ENCODE measurements around the gene BDH2. TPM values are rescaled to one million over a fixed set of nuclear protein-coding genes. Genes with fewer than 3 reads are reported as not detected.

BDH2 gene
- total RNA-seq, 1 experiment from 2014 or later, result 28.3 TPM

DNA sequence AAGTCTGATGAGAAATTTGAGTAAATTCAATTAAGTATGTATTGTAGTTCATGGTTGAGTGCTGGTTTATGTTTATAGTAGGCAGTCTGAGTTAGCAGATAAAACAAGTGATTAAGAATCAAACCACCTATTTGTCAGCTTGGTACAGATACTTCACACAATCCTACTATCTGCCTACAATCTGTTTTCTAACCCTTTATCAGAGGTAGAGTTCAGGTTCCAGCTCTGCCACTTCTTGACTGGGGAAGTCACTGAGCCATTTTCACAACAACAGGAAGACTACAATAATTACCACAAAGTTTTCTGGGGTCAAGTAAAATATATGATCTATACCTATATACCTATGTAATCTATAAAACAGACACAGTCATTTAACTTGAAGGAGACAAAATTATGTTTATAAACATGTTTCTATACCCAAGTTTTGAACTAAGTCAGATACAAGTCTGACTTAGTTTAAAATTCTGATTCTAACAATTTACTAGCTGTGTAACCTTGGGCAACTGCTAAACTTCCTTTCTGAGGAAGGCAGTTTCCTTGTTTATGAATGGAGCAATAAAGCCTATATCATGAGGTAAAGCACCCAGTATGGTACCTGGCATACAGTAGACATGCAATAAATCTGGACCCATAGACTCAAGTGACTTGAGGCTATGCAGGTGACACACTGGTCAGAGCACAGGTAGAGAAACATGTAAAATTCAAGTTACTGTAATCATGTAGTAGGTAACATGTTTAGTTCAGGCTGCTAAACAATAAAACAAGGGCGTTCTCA, 37.2 kb upstream of the BDH2 start:
- no peak overlapping the region for H3K27ac ChIP-seq (ENCODE audit: low read depth, low read length, poor library complexity, severe bottlenecking)
- POLR2A ChIA-PET (ENCODE audit: low non-redundant PET), result no interaction called here
- CTCF ChIA-PET, result no interaction called here

DNA sequence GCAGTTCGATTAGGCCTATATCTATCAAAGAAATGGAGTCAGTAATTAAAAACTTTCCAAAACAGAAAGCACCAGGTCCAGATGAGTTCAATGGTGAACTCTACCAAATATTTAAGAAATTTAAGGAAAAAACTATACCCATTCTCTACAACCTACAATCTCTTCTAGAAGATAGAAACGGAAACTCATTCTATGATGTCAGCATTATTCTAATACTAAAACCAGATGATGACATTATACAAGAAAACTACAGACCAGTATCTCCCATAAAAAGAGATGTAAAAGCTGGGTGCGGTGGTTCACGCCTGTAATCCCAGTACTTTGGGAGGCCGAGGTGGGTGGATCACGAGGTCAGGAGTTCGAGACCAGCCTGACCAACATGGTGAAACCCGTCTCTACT, 29.5 kb upstream of the BDH2 start:
- Histone ChIP-seq H3K9me3 (ENCODE audit: low read depth, low read length, poor library complexity, severe bottlenecking) (peaks cover 3% of the 10 kb centered on the region), H3K36me3 (ENCODE audit: insufficient read depth, low read length, poor library complexity, severe bottlenecking) (peaks cover 47% of the 10 kb centered on the region), H3K27ac (ENCODE audit: low read depth, low read length, poor library complexity, severe bottlenecking) (no peak overlapping the region), H3K4me3 (ENCODE audit: low read depth, low read length, poor library complexity, severe bottlenecking) (no peak overlapping the region), H3K4me1 (ENCODE audit: insufficient read depth, low read length, poor library complexity, severe bottlenecking) (no peaks in the 10 kb centered on the region), H3K27me3 (replicated peaks; ENCODE audit: insufficient read depth, low read depth, low read length, poor library complexity) (no peaks in the 10 kb centered on the region)
- BruUV-seq (replicated peaks), result no TSS peak
- POLR2A ChIA-PET (ENCODE audit: low non-redundant PET), result no interaction called here
- intact Hi-C loops (cut with micrococcal nuclease; ENCODE audit: unreplicated experiment), result no loop called here
- no peak for DNase-seq (ENCODE audit: low spot score)
- TF ChIP-seq, protein P1, sequence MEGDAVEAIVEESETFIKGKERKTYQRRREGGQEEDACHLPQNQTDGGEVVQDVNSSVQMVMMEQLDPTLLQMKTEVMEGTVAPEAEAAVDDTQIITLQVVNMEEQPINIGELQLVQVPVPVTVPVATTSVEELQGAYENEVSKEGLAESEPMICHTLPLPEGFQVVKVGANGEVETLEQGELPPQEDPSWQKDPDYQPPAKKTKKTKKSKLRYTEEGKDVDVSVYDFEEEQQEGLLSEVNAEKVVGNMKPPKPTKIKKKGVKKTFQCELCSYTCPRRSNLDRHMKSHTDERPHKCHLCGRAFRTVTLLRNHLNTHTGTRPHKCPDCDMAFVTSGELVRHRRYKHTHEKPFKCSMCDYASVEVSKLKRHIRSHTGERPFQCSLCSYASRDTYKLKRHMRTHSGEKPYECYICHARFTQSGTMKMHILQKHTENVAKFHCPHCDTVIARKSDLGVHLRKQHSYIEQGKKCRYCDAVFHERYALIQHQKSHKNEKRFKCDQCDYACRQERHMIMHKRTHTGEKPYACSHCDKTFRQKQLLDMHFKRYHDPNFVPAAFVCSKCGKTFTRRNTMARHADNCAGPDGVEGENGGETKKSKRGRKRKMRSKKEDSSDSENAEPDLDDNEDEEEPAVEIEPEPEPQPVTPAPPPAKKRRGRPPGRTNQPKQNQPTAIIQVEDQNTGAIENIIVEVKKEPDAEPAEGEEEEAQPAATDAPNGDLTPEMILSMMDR (conservative IDR thresholded peaks at IDR 0.05; ENCODE audit: low read depth, low read length), result no peak
- TF ChIP-seq EZH2 (IDR thresholded peaks at IDR 0.05; ENCODE audit: borderline replicate concordance, low read depth, low read length, poor library complexity, severe bottlenecking), result no peak
- CTCF ChIA-PET, result no interaction called here

More for the DNA sequence above, 37.2 kb upstream of the BDH2 start:
- DNase-seq (ENCODE audit: low spot score), result no peak
- no peaks in the 10 kb centered on the region for H3K4me1 ChIP-seq (ENCODE audit: insufficient read depth, low read length, poor library complexity, severe bottlenecking)
- TF ChIP-seq, protein P1 (conservative IDR thresholded peaks at IDR 0.05; ENCODE audit: low read depth, low read length), result no peak
- TF ChIP-seq EZH2 (IDR thresholded peaks at IDR 0.05; ENCODE audit: borderline replicate concordance, low read depth, low read length, poor library complexity, severe bottlenecking), result no peak
- no peaks in the 10 kb centered on the region for H3K27me3 ChIP-seq (replicated peaks; ENCODE audit: insufficient read depth, low read depth, low read length, poor library complexity)
- H3K36me3 ChIP-seq (ENCODE audit: insufficient read depth, low read length, poor library complexity, severe bottlenecking), result peaks cover 83% of the 10 kb centered on the region
- no peaks in the 10 kb centered on the region for H3K9me3 ChIP-seq (ENCODE audit: low read depth, low read length, poor library complexity, severe bottlenecking)
- intact Hi-C loops (cut with micrococcal nuclease; ENCODE audit: unreplicated experiment), result no loop called here
- no peak overlapping the region for H3K4me3 ChIP-seq (ENCODE audit: low read depth, low read length, poor library complexity, severe bottlenecking)
- BruUV-seq (replicated peaks), result no TSS peak

DNA sequence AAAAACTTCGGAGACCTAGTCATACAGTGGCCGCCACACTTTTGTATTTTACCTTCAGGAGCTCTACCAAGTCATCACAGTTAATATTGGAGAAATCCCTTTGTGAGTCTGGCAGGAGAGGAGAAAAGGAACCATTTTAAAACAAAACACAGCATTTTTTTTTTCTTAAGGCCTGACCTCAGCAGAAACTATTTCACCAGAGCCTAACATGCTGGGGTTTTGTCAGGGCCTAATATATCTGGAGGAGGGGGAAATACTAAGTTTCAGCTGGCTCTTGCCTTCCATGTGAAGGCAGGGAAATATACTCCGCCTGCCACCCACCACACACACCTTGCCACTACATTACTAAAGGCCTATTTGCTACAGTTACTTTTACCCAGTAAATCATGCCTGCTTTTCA, 26.5 kb upstream of the BDH2 start:
- POLR2A ChIA-PET (ENCODE audit: low non-redundant PET), result no interaction called here

More for the DNA sequence above, 26.5 kb upstream of the BDH2 start:
- Histone ChIP-seq H3K4me1 (ENCODE audit: insufficient read depth, low read length, poor library complexity, severe bottlenecking) (no peaks in the 10 kb centered on the region), H3K9me3 (ENCODE audit: low read depth, low read length, poor library complexity, severe bottlenecking) (peaks cover 3% of the 10 kb centered on the region), H3K36me3 (ENCODE audit: insufficient read depth, low read length, poor library complexity, severe bottlenecking) (peaks cover 51% of the 10 kb centered on the region), H3K27ac (ENCODE audit: low read depth, low read length, poor library complexity, severe bottlenecking) (no peak overlapping the region), H3K27me3 (replicated peaks; ENCODE audit: insufficient read depth, low read depth, low read length, poor library complexity) (no peaks in the 10 kb centered on the region), H3K4me3 (ENCODE audit: low read depth, low read length, poor library complexity, severe bottlenecking) (no peak overlapping the region)
- intact Hi-C loops (cut with micrococcal nuclease; ENCODE audit: unreplicated experiment), result no loop called here
- CTCF ChIA-PET, result no interaction called here
- no TSS peak for BruUV-seq (replicated peaks)
- TF ChIP-seq, protein P1 (conservative IDR thresholded peaks at IDR 0.05; ENCODE audit: low read depth, low read length), result no peak
- no peak for TF ChIP-seq EZH2 (IDR thresholded peaks at IDR 0.05; ENCODE audit: borderline replicate concordance, low read depth, low read length, poor library complexity, severe bottlenecking)
- no peak for DNase-seq (ENCODE audit: low spot score)

Data from A673 (cell line).